EL (cell line): Measurements from ENCODE around the gene PRKCH.

Experiments
- DNase-seq: peaks from one replicate; pipeline ENCODE4 v3.0.0-alpha.2; 2016

PRKCH gene

DNA sequence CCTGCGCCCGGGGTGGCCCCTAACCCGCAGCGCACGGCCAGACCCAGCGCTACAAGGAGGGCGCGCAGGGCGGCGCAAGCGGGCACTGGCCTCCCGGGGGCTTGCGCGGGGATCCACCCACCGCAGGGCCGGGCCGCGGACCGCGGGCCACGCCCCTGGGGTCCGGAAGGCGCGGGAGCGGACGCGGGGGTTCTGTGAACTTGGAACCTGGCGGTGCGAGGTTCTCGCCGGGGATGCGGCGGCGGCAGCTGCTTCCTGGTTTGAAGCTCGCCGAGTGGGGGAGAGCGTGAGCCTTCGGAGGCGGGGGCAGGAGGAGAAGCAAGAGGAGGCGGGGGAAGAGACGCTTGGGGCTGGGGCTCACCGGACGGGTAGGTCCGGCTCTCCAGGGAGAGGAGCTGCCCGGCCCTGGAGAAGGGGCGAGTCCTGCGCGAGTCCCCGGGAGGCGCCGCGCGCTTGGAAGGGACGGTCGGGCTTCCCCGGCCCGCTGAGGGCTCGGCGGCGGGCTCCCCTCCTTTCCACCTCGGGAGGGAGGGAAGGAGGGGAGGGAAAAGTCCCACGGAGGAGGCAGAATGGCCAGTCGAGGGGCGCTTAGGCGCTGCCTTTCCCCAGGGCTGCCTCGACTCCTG lies at the start of gene PRKCH:
Gene PRKCH, plus strand, starts transcription at position 195 of the 626 bp plus-strand sequence. CDS start 523 bp downstream, outside the sequence.
- peak; percentile 57 for DNase-seq

DNA sequence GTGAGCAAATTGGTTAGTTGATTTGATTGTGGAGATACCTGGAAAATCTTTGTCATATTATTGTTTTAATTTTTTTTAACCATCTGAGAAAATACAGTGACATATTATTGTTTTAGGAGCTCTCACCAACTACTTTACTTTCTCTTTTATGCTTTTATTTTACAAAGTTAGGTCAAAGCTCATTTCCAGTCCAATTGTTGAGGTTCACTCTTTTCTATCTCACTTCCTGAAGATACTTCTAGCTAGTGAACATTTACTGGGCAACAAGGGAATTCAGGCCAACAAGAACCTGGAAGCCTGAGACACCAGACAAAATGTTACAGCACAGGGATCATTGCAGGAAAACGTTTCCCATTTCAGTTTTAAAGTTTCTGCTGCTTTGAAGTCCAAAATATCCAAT lies 44.1 kb upstream of the PRKCH start:
- DNase-seq = no peak

- no peak for DNase-seq
These were observed 43.6 kb upstream of the PRKCH start for GRCh38 chr14:61277784-61278183.

DNA sequence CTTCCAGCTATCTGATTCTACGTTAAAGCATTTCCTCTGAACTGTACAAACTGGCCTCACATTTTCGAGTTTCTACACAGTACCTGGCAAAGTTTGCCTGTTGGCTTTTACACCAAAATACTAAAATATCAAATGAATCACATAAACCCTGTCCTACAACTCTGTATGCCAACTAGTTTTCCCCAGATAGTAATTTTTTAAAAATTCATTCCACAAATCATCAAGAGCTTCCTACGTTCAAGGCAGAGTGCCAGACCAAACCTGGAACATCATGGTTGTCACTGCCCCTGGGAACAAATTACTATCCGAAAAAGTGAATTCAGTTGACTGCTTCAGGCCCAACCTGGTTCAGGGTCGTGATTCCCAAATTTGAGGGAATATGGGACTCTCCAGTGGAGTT lies 42.3 kb upstream of the PRKCH start:
- DNase-seq = no peak

- no peak for DNase-seq
These were observed 41.3 kb upstream of the PRKCH start for GRCh38 chr14:61280092-61280525.

DNA sequence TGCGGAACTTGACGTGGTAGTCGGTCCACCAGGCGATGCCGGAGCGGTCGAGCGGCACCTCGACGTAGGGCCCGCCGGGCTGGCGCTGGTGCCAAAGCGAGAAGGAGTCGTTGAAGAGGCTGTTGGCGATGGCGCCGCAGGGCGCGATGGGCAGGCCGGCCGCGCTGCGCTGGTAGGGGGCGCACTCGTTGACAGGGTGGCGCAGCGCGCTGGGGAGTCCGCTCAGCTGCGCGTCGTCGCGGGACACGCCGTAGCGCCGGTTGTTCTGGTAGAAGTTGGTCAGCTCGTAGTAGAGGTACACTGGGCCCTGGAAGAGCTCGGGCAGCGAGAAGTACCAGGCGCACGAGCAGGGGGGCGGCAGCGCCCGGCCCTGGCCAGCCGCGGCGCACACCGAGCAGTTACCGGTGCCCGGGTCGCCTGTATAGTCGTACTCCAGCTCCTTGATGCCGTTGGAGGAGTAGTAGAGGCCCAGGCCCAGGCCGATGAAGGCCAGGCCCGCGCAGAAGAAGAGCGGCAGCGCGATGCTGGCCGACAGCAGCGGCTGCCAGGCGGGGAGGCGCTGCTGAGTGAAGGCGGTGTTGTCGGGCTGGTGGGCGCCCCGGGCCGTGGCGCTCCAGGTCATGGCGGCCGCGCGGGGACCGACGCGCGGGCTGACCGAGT lies 40.7 kb upstream of the PRKCH start:
- DNase-seq = peak; percentile 50

- no peak for DNase-seq
These were observed 40.0 kb upstream of the PRKCH start, which contains the start of gene TMEM30B for GRCh38 chr14:61281186-61281947. Gene TMEM30B (minus strand): TSS chr14:61281338. CDS start chr14:61281147, 191 bp downstream.

GRCh38 chr14:61281948-61282275 lies 39.5 kb upstream of the PRKCH start:
- no peak for DNase-seq

DNA sequence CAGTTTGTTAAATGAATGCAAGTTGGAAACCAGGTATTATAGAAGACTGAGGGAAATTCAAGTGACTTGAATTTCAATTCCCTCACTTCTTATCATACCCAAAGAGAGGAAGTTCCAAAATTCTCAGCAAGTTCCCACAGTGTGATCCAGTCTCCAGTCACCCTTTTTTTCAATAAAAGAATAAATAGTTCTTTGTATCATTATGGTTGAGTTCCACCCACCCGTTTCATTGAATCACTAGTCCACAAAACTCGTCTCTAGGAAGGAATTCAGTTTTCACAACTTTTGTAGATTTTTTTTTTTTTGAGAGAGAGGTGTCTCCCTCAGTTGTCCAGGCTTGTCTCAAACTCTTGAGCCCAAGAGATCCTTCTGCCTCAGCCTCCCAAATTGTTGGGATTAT lies 38.6 kb upstream of the PRKCH start:
- DNase-seq = no peak

DNA sequence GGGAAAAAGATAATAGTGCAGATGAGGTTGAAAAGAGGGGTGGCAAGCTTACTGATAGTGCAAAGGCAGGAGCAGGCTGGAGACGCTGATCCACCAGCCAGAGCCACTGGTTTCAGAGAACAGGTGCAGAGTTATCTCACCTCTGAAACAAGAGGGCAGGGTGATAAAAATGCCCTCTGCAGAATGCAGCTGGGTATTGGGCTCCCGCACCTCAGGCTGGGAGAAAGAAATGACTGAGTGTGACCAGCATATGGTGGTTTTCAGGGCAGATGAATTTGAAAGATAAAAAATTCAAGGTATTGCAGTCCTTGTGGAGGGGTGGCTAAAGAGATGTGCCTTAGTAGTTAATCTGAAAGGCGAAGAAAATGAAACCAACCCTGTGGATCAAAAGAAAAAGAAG lies 37.4 kb upstream of the PRKCH start:
- no peak for DNase-seq

GRCh38 chr14:61285364-61285763 lies 36.0 kb upstream of the PRKCH start:
- no peak for DNase-seq

- DNase-seq = no peak
These were observed 34.2 kb upstream of the PRKCH start for GRCh38 chr14:61287196-61287595.

GRCh38 chr14:61288228-61288627 lies 33.2 kb upstream of the PRKCH start:
- no peak for DNase-seq

- DNase-seq = no peak
These were observed 32.7 kb upstream of the PRKCH start for GRCh38 chr14:61288720-61289119.

DNA sequence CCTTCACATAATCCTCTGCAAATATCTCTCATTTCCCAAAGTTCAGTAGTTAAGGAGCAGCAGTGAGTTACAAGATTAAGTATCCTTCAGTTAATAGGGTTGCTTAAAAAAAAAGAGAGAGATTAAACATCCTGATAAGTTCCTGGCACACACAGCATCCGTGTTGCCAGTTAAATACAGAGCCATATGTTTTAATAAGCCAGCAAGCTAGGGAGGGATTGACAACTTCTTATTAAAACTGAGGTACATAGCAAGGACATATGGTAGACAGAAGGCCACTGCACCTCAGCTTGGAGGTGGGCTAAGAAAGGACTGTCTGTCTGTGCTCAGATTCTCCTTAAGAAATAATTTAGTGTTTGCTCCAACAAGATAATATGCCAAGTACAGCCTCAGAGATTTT lies 30.7 kb upstream of the PRKCH start:
- DNase-seq = no peak

DNA sequence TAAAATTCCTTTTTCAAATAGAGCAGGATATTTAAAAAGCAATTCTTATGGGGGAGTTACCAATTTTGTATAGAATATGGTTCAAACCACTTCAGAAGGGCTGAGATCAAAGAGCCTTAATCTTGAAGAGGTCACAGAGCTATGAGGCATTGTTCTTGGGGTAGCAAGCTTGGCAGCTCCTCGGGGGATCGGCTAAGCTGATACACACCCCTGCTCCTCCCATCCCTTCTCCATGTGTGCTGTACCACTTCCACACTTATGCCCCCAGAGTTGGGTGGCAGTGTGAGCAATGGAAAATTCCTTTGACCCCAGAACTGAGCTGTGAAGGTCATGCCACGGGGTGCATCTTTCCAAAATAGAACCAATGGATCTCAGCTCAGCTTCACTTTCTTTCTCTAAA lies 25.2 kb upstream of the PRKCH start:
- no peak for DNase-seq

GRCh38 chr14:61296719-61297502 lies 24.5 kb upstream of the PRKCH start:
- DNase-seq = peak; percentile 39

DNA sequence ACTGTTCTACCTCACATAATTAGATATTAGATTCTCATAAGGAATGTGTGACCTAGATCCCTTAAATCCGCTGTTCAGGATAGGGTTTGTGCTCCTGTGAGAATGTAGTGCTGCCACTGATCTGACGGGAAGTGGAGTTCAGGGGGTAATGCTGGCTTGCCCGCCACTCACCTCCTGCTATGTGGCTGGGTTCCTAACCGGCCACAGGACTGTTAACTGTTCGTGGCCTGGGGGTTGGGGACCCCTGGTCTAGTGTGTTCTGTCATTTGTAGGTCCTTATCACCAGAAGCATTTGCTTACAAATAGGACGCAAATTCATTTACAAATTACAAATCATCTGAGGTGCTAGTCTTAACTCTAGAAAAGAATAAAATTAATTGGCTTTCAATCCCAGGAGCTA lies 23.8 kb upstream of the PRKCH start:
- DNase-seq = no peak

DNA sequence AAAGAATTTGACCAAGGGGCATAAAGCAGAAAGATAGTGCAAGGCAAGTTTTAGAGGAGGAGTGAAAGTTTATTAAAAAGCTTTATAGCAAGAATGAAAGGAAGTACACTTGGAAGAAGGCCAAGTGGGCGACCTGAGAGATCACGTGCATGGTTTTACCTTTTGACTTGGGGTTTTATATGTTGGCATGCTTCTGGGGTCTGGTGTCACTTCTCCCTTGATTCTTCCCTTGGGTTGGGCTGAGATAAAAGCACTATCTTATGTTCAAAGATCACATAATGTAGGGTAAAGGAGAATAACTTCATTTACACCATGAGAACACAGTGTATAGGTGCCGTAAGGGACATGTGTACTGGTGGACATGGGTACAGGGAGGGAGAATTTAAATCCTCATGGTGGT lies 22.6 kb upstream of the PRKCH start:
- DNase-seq = no peak

GRCh38 chr14:61300209-61300608 lies 21.2 kb upstream of the PRKCH start:
- DNase-seq = no peak

- no peak for DNase-seq
These were observed 20.6 kb upstream of the PRKCH start for GRCh38 chr14:61300754-61301153.

- DNase-seq = no peak
These were observed 16.7 kb upstream of the PRKCH start for GRCh38 chr14:61304688-61305087.

- DNase-seq = no peak
These were observed 13.2 kb upstream of the PRKCH start for GRCh38 chr14:61308198-61308597.
